ENCODE results near the gene ZDHHC18. TPM values are rescaled to one million over a fixed set of nuclear protein-coding genes. Genes with fewer than 3 reads are reported as not detected.
"Not testable (repeated sequence)": the region's sequence is repeated elsewhere in the genome, so short reads cannot be mapped to it uniquely, and the experiment has no call there.

ZDHHC18 gene
- total RNA-seq, 1 experiment from 2014 or later, result 50.0 TPM

- H3K4me3 ChIP-seq (ENCODE audit: insufficient read depth, low read depth, low read length), result no peak overlapping the region
- H3K36me3 ChIP-seq (replicated peaks; ENCODE audit: control insufficient read depth, insufficient read depth, low read length), result peaks cover 5% of the 10 kb centered on the region
- no peaks in the 10 kb centered on the region for H3K27me3 ChIP-seq (ENCODE audit: control insufficient read depth, insufficient read depth, low read length)
- no peak for DNase-seq
Observed at GRCh38 chr1:26874896-26875295, 48.4 kb downstream of the ZDHHC18 start.

- Histone ChIP-seq H3K36me3 (replicated peaks; ENCODE audit: control insufficient read depth, insufficient read depth, low read length) (peaks cover 5% of the 10 kb centered on the region), H3K27me3 (ENCODE audit: control insufficient read depth, insufficient read depth, low read length) (no peaks in the 10 kb centered on the region), H3K4me3 (ENCODE audit: insufficient read depth, low read depth, low read length) (no peak overlapping the region)
- DNase-seq, result no peak
Observed at GRCh38 chr1:26877326-26877725, 50.8 kb downstream of the ZDHHC18 start.

- DNase-seq, result no peak
- Histone ChIP-seq H3K36me3 (replicated peaks; ENCODE audit: control insufficient read depth, insufficient read depth, low read length) (peaks cover 19% of the 10 kb centered on the region), H3K4me3 (ENCODE audit: insufficient read depth, low read depth, low read length) (no peak overlapping the region), H3K27me3 (ENCODE audit: control insufficient read depth, insufficient read depth, low read length) (no peaks in the 10 kb centered on the region)
Observed at GRCh38 chr1:26879793-26880192, 53.3 kb downstream of the ZDHHC18 start.

- H3K27me3 ChIP-seq (ENCODE audit: control insufficient read depth, insufficient read depth, low read length); H3K4me3 ChIP-seq (ENCODE audit: insufficient read depth, low read depth, low read length); DNase-seq: not testable (repeated sequence)
- peaks cover 31% of the 10 kb centered on the region for H3K36me3 ChIP-seq (replicated peaks; ENCODE audit: control insufficient read depth, insufficient read depth, low read length)
Observed at GRCh38 chr1:26881611-26882010, 55.1 kb downstream of the ZDHHC18 start.

DNA sequence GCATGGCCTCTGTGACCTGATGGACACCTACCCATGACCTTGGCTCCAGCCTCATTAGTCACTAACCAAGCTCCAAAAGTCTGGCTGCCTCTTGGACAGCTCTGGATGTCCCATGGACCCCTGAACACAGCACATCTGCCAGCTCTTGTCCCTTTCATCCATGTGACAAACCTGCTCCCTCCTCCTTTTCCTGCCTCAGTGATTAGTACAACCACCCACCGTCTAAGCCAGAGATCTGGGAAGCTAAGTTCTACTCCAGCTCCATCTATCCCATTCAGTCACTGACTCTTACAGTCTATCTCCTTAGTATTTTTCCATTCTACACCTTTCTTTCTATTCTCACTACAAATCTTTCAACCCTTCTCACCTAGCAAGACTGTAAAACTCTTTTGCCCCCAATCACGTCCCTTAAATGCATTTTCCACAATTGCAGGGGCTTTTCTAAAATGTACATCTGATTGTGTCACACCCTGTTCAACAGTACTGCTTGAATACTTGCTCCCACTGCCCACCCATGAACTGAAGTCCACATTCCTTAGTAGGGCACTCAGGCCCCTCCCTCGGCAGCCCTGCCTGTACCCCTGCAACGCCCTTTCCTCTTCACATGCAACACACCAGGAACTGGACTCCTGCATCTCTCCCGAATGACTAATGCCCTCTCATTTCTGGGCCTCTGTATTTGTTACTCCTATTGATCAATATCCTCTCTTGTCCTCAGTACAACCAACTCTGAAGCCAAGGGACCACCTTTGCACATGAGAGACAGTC is 56.4 kb downstream of the ZDHHC18 start:
- no peak for DNase-seq
- H3K36me3 ChIP-seq (replicated peaks; ENCODE audit: control insufficient read depth, insufficient read depth, low read length), result peaks cover 30% of the 10 kb centered on the region
- no peaks in the 10 kb centered on the region for H3K27me3 ChIP-seq (ENCODE audit: control insufficient read depth, insufficient read depth, low read length)
- no peak overlapping the region for H3K4me3 ChIP-seq (ENCODE audit: insufficient read depth, low read depth, low read length)

DNA sequence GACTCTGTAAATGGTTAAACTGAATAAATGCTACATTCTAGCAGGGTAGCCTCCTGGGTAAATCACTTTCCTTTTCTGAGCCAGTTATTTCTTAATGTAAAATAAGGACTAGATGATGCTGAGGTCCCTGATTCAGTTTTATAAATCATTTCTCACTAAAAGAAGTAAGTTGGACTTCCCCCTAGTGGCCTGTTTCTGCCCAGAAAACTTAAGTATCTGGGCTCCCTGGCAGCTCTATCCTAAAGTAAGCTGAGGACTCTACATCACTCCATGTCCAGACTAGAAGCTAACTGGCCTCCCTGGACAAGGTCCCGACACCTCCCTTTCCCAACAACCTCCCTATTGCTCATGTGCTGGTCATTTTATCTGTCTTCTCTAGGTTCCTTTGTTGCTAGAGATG is 60.6 kb downstream of the ZDHHC18 start:
- no peak overlapping the region for H3K4me3 ChIP-seq (ENCODE audit: insufficient read depth, low read depth, low read length)
- no peaks in the 10 kb centered on the region for H3K27me3 ChIP-seq (ENCODE audit: control insufficient read depth, insufficient read depth, low read length)
- H3K36me3 ChIP-seq (replicated peaks; ENCODE audit: control insufficient read depth, insufficient read depth, low read length), result peaks cover 31% of the 10 kb centered on the region
- DNase-seq, result peak; percentile 61

- H3K27me3 ChIP-seq (ENCODE audit: control insufficient read depth, insufficient read depth, low read length), result no peaks in the 10 kb centered on the region
- H3K36me3 ChIP-seq (replicated peaks; ENCODE audit: control insufficient read depth, insufficient read depth, low read length), result peaks cover 27% of the 10 kb centered on the region
- no peak for DNase-seq
- no peak overlapping the region for H3K4me3 ChIP-seq (ENCODE audit: insufficient read depth, low read depth, low read length)
Observed at GRCh38 chr1:26888231-26888630, 61.7 kb downstream of the ZDHHC18 start.

- DNase-seq, result peak; percentile 94
- Histone ChIP-seq H3K36me3 (replicated peaks; ENCODE audit: control insufficient read depth, insufficient read depth, low read length) (peaks cover 22% of the 10 kb centered on the region), H3K4me3 (ENCODE audit: insufficient read depth, low read depth, low read length) (peak within 1 kb of the TSS; percentile 99), H3K27me3 (ENCODE audit: control insufficient read depth, insufficient read depth, low read length) (no peaks in the 10 kb centered on the region)
Observed at GRCh38 chr1:26889551-26890466, 63.3 kb downstream of the ZDHHC18 start, which contains the start of gene GPN2. Gene GPN2, minus strand, starts transcription at chr1:26890283. Its CDS starts 187 bp downstream, at chr1:26890096.

DNA sequence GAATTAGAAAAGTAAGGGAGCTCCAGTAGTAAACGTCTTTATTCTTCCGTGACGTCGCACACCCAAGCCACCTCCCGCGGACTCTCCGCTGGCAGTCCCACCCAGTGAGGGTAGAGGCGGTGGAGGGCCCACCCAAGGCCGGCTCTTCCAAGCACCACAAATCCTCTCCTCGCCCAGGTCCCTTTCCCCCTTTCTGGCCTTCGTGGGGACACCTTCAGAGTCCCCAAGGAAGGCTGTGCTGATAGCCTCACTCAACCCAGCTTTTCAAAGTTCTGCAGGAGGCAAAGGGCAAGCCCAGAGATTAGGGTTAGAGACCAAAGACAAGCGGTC is 63.9 kb downstream of the ZDHHC18 start:
- Histone ChIP-seq H3K27me3 (ENCODE audit: control insufficient read depth, insufficient read depth, low read length) (no peaks in the 10 kb centered on the region), H3K4me3 (ENCODE audit: insufficient read depth, low read depth, low read length) (peak overlapping the region; percentile 99), H3K36me3 (replicated peaks; ENCODE audit: control insufficient read depth, insufficient read depth, low read length) (peaks cover 18% of the 10 kb centered on the region)
- DNase-seq, result no peak

DNA sequence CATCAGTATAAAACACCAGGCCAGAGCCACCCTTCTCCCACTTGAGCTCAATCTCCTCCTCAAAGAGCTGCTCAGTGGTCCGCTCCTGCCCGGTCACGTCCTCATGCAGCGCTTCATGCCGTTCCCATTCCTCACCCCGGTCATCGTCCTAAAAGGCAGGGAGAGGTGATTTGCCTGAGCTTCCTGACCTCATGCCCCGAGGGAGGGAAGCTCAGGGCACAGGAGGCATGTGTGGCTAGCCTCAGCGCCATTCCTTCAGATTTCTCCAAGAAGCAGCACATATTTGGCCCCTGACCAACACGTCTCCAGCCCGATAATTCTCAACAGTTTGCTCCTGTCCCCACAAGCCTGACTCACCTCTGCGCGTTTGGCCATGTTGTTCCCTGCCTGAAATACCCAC is 67.8 kb downstream of the ZDHHC18 start:
- H3K36me3 ChIP-seq (replicated peaks; ENCODE audit: control insufficient read depth, insufficient read depth, low read length), result peaks cover 10% of the 10 kb centered on the region
- H3K27me3 ChIP-seq (ENCODE audit: control insufficient read depth, insufficient read depth, low read length), result no peaks in the 10 kb centered on the region
- H3K4me3 ChIP-seq (ENCODE audit: insufficient read depth, low read depth, low read length), result no peak overlapping the region
- no peak for DNase-seq

GRCh38 chr1:26897351-26897750 is 70.9 kb downstream of the ZDHHC18 start:
- Histone ChIP-seq H3K27me3 (ENCODE audit: control insufficient read depth, insufficient read depth, low read length) (no peaks in the 10 kb centered on the region), H3K36me3 (replicated peaks; ENCODE audit: control insufficient read depth, insufficient read depth, low read length) (peaks cover 10% of the 10 kb centered on the region), H3K4me3 (ENCODE audit: insufficient read depth, low read depth, low read length) (no peak overlapping the region)
- DNase-seq, result no peak

- Histone ChIP-seq H3K27me3 (ENCODE audit: control insufficient read depth, insufficient read depth, low read length) (no peaks in the 10 kb centered on the region), H3K4me3 (ENCODE audit: insufficient read depth, low read depth, low read length) (peak within 1 kb of the TSS; percentile 88), H3K36me3 (replicated peaks; ENCODE audit: control insufficient read depth, insufficient read depth, low read length) (peaks cover 5% of the 10 kb centered on the region)
- peak; percentile 94 for DNase-seq
Observed at GRCh38 chr1:26900001-26900814, 73.7 kb downstream of the ZDHHC18 start, which contains the start of gene GPATCH3. Gene GPATCH3, minus strand, starts transcription at chr1:26900467. Its CDS starts 25 bp downstream, at chr1:26900442.

- Histone ChIP-seq H3K27me3 (ENCODE audit: control insufficient read depth, insufficient read depth, low read length) (no peaks in the 10 kb centered on the region), H3K36me3 (replicated peaks; ENCODE audit: control insufficient read depth, insufficient read depth, low read length) (peaks cover 4% of the 10 kb centered on the region), H3K4me3 (ENCODE audit: insufficient read depth, low read depth, low read length) (peak overlapping the region; percentile 88)
- DNase-seq, result no peak
Observed at GRCh38 chr1:26900815-26901511, 74.5 kb downstream of the ZDHHC18 start.
